GM19324 (cell line): Measurements from ENCODE around the gene PRPF38A.
"Not testable (repeated sequence)": the region's sequence is repeated elsewhere in the genome, so short reads cannot be mapped to it uniquely, and the experiment has no call there.

Experiments used
- ATAC-seq: cut with Tn5 transposase; IDR thresholded peaks from one replicate; pipeline ENCODE4 v1.9.1; 2021; ENCODE audit warnings: mild to moderate bottlenecking, moderate library complexity; ENCODE audit not compliant: unreplicated experiment, low FRiP score

The PRPF38A gene

GRCh38 chr1:52404116-52404974, at the start of gene PRPF38A, which contains the start of gene ORC1:
PRPF38A (plus strand) TSS chr1:52404602; CDS start chr1:52404750, 148 bp downstream.
ORC1 (minus strand) TSS chr1:52404423; CDS start chr1:52402223, 2,200 bp downstream.
- ATAC-seq: peak; percentile 90

GRCh38 chr1:52355436-52355835, 49.0 kb upstream of the PRPF38A start:
- no peak for ATAC-seq

GRCh38 chr1:52355847-52356505, 48.4 kb upstream of the PRPF38A start:
- no peak for ATAC-seq

GRCh38 chr1:52356818-52357355, 47.5 kb upstream of the PRPF38A start:
- ATAC-seq: no peak

- ATAC-seq: no peak
These were observed 47.0 kb upstream of the PRPF38A start for GRCh38 chr1:52357397-52357796.

GRCh38 chr1:52358851-52359497, 45.4 kb upstream of the PRPF38A start:
- ATAC-seq: no peak

GRCh38 chr1:52359676-52360594, 44.5 kb upstream of the PRPF38A start:
- no peak for ATAC-seq

GRCh38 chr1:52360595-52360968, 43.8 kb upstream of the PRPF38A start:
- no peak for ATAC-seq

- ATAC-seq: no peak
These were observed 40.1 kb upstream of the PRPF38A start for GRCh38 chr1:52364235-52364839.

GRCh38 chr1:52365071-52365745, 39.2 kb upstream of the PRPF38A start:
- ATAC-seq: no peak

GRCh38 chr1:52365746-52366516, 38.5 kb upstream of the PRPF38A start, which contains the start of gene CC2D1B:
CC2D1B (minus strand) TSS chr1:52366205; CDS start chr1:52364620, 1,585 bp downstream.
- peak; percentile 95 for ATAC-seq

- no peak for ATAC-seq
These were observed 37.9 kb upstream of the PRPF38A start for GRCh38 chr1:52366517-52366827.

GRCh38 chr1:52367272-52367671, 37.1 kb upstream of the PRPF38A start:
- ATAC-seq: no peak

GRCh38 chr1:52368383-52369172, 35.8 kb upstream of the PRPF38A start:
- no peak for ATAC-seq

- not testable (repeated sequence) for ATAC-seq
These were observed 34.6 kb upstream of the PRPF38A start for GRCh38 chr1:52369851-52370250.

- ATAC-seq: no peak
These were observed 19.0 kb upstream of the PRPF38A start for GRCh38 chr1:52385376-52385775.

- ATAC-seq: no peak
These were observed 17.9 kb upstream of the PRPF38A start for GRCh38 chr1:52386458-52386857.
